HG02798 (cell line): ENCODE data around the gene PSD2.

ENCODE experiments used
- ATAC-seq: cut with Tn5 transposase; IDR thresholded peaks from one replicate; pipeline ENCODE4 v1.9.1; 2021; ENCODE audit warnings: mild to moderate bottlenecking; ENCODE audit not compliant: unreplicated experiment, poor library complexity

Gene PSD2

DNA sequence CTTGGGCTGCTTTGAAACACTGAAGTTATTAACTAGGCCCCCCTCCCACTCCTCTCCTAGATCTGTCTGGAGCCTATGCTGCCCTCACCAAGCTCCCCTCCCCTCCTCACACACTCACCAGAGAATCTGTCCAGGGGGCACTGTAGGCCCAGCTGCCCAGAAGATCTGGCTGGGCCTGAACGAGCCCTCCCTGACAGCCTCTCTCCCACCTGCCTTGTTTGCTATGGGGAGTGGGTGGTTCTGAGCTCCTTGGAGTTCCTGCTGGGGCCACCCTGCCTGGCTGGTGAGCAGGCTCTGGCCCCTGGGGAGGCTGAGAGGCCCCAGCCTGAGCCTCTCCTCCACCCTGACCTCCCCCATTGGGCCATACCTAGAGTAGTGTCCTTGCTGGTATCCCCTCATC lies 75.1 kb downstream of the PSD2 start:
- no peak for ATAC-seq

- ATAC-seq = no peak
These were observed 76.0 kb downstream of the PSD2 start for GRCh38 chr5:139871614-139872013.

GRCh38 chr5:139872052-139872766 lies 76.6 kb downstream of the PSD2 start:
- no peak for ATAC-seq

GRCh38 chr5:139872851-139873794 lies 77.5 kb downstream of the PSD2 start:
- no peak for ATAC-seq

GRCh38 chr5:139875957-139876356 lies 80.3 kb downstream of the PSD2 start:
- ATAC-seq = no peak

- ATAC-seq = no peak
These were observed 81.6 kb downstream of the PSD2 start for GRCh38 chr5:139877129-139877597.

GRCh38 chr5:139878093-139878492 lies 82.5 kb downstream of the PSD2 start:
- no peak for ATAC-seq

GRCh38 chr5:139880416-139881142 lies 85.0 kb downstream of the PSD2 start:
- ATAC-seq = no peak

GRCh38 chr5:139881143-139881733 lies 85.6 kb downstream of the PSD2 start:
- no peak for ATAC-seq

GRCh38 chr5:139882316-139882715 lies 86.7 kb downstream of the PSD2 start:
- no peak for ATAC-seq

- no peak for ATAC-seq
These were observed 87.4 kb downstream of the PSD2 start for GRCh38 chr5:139882961-139883539.

DNA sequence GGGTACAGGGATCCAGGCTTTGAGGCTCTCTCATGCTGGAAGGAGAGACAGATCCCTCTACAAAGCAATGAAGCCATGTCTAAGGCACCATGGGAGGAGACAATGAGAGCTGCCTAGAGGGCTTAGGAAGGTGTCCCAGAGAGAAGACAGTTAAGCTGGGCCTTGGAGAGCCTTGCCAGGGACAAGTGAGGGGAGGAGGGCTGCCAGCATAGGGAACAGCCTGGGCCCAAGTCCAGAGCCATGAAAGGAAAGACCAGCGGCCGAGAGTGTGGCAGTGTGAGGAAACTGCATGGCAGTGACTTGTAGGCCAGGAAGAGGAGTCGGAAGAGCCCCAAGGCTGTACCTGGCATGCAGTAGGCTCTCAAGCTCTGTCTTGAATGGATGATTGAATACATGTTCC lies 88.5 kb downstream of the PSD2 start:
- ATAC-seq = no peak

DNA sequence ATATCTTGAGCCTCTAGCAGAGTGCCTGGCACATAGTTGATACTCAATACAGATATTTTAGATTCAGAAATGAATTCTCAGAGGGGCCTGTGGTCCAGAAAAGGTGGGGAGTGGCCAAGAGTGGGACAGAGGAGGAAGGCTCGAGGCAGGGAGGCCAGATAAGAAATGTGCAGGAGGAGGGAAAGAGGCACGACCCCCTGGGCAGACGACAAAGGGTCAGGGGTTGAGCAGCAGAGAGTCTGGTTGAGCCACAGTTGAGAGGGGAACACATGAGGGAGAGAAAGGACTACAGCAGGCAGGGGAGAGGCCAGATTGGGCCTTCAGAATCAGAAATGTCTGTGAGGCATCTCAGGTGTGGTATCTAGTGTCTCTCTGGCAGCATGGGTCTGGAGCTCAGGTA lies 89.1 kb downstream of the PSD2 start:
- no peak for ATAC-seq

GRCh38 chr5:139885172-139885856 lies 89.7 kb downstream of the PSD2 start:
- ATAC-seq = no peak

DNA sequence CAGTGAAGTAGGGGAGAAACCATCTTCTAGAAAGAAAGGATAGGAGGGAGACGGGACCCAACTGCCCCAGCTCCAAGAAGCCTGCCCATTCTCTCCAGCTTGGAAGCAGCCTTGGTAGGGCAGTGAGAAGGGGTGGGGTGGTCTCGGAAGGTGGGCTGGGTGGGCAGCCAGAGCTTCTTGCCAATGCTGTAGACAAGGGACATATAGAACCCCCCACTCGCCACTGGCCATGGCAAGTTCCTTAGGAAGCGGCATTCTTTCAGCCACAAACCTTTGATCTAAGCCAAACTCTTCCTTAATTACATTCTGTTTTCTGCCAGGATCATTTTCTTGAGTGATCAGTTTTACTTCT lies 90.2 kb downstream of the PSD2 start:
- ATAC-seq = no peak

GRCh38 chr5:139886213-139886612 lies 90.6 kb downstream of the PSD2 start:
- no peak for ATAC-seq

GRCh38 chr5:139888370-139888769 lies 92.8 kb downstream of the PSD2 start:
- no peak for ATAC-seq

GRCh38 chr5:139889410-139889809 lies 93.8 kb downstream of the PSD2 start:
- ATAC-seq = no peak

GRCh38 chr5:139893873-139894272 lies 98.3 kb downstream of the PSD2 start:
- ATAC-seq = no peak
